ENCODE measurements around the gene UGGT1.
A peak's percentile ranks its signal among the peaks of the same experiment; 100 is the strongest.

UGGT1 gene

GRCh38 chr2:128090945-128091725, at the start of gene UGGT1:
TSS of gene UGGT1 (plus strand) at chr2:128091200. CDS start at chr2:128091358, 158 bp downstream.
- Histone ChIP-seq H3K9ac (peak within 1 kb of the TSS; percentile 83), H3K27ac (peak within 1 kb of the TSS; percentile 78), H3K4me3 (peak within 1 kb of the TSS; percentile 79), H3K36me3 (peaks cover 14% of the 10 kb centered on the region), H4K20me1 (peaks cover 34% of the 10 kb centered on the region), H3K27me3 (no peaks in the 10 kb centered on the region), H3K4me2 (peak within 1 kb of the TSS; percentile 90), H3K4me1 (peaks cover 33% of the 10 kb centered on the region), H3K9me3 (no peaks in the 10 kb centered on the region)
- TF ChIP-seq Cebpa-rat (IDR thresholded peaks at IDR 0.05): no peak

- Histone ChIP-seq H3K4me2 (no peak overlapping the region), H3K27ac (no peak overlapping the region), H3K36me3 (no peaks in the 10 kb centered on the region), H3K9me3 (peaks cover 73% of the 10 kb centered on the region), H3K4me1 (no peaks in the 10 kb centered on the region), H3K9ac (no peak overlapping the region), H3K27me3 (no peaks in the 10 kb centered on the region), H4K20me1 (no peaks in the 10 kb centered on the region), H3K4me3 (no peak overlapping the region)
- TF ChIP-seq Cebpa-rat (IDR thresholded peaks at IDR 0.05): no peak
Measured at GRCh38 chr2:128041561-128041960, 49.4 kb upstream of the UGGT1 start.

- Histone ChIP-seq H3K9ac (no peak overlapping the region), H3K4me3 (no peak overlapping the region), H4K20me1 (no peaks in the 10 kb centered on the region), H3K4me1 (no peaks in the 10 kb centered on the region), H3K9me3 (peaks cover 58% of the 10 kb centered on the region), H3K27ac (no peak overlapping the region), H3K27me3 (no peaks in the 10 kb centered on the region), H3K36me3 (no peaks in the 10 kb centered on the region), H3K4me2 (no peak overlapping the region)
- TF ChIP-seq Cebpa-rat (IDR thresholded peaks at IDR 0.05): no peak
Measured at GRCh38 chr2:128043041-128043440, 48.0 kb upstream of the UGGT1 start.

- Histone ChIP-seq H3K4me2 (no peak overlapping the region), H3K27me3 (no peaks in the 10 kb centered on the region), H3K9me3 (peaks cover 29% of the 10 kb centered on the region), H3K4me1 (no peaks in the 10 kb centered on the region), H4K20me1 (no peaks in the 10 kb centered on the region), H3K27ac (no peak overlapping the region), H3K36me3 (no peaks in the 10 kb centered on the region), H3K4me3 (no peak overlapping the region), H3K9ac (no peak overlapping the region)
- no peak for TF ChIP-seq Cebpa-rat (IDR thresholded peaks at IDR 0.05)
Measured at GRCh38 chr2:128053331-128053730, 37.7 kb upstream of the UGGT1 start.

GRCh38 chr2:128054104-128054885, 36.7 kb upstream of the UGGT1 start:
- H3K9ac ChIP-seq: no peak overlapping the region
- H3K36me3 ChIP-seq: no peaks in the 10 kb centered on the region
- no peak overlapping the region for H3K4me2 ChIP-seq
- TF ChIP-seq Cebpa-rat (IDR thresholded peaks at IDR 0.05): no peak
- H3K4me1 ChIP-seq: no peaks in the 10 kb centered on the region
- H3K4me3 ChIP-seq: no peak overlapping the region
- no peak overlapping the region for H3K27ac ChIP-seq
- H4K20me1 ChIP-seq: no peaks in the 10 kb centered on the region
- H3K9me3 ChIP-seq: peaks cover 21% of the 10 kb centered on the region
- H3K27me3 ChIP-seq: no peaks in the 10 kb centered on the region

GRCh38 chr2:128057334-128057733, 33.7 kb upstream of the UGGT1 start:
- no peak for TF ChIP-seq Cebpa-rat (IDR thresholded peaks at IDR 0.05)
- Histone ChIP-seq H3K27me3 (no peaks in the 10 kb centered on the region), H3K27ac (no peak overlapping the region), H3K9ac (no peak overlapping the region), H3K4me2 (no peak overlapping the region), H3K4me1 (no peaks in the 10 kb centered on the region), H3K4me3 (no peak overlapping the region), H3K9me3 (peaks cover 14% of the 10 kb centered on the region; the same call in 1 of the 2 replicates), H4K20me1 (no peaks in the 10 kb centered on the region), H3K36me3 (no peaks in the 10 kb centered on the region)

GRCh38 chr2:128058114-128058513, 32.9 kb upstream of the UGGT1 start:
- no peak overlapping the region for H3K4me2 ChIP-seq
- no peak for TF ChIP-seq Cebpa-rat (IDR thresholded peaks at IDR 0.05)
- no peak overlapping the region for H3K9ac ChIP-seq
- no peaks in the 10 kb centered on the region for H3K27me3 ChIP-seq
- H3K4me1 ChIP-seq: no peaks in the 10 kb centered on the region
- no peak overlapping the region for H3K4me3 ChIP-seq
- no peaks in the 10 kb centered on the region for H3K36me3 ChIP-seq
- peaks cover 13% of the 10 kb centered on the region; the same call in 1 of the 2 replicates for H3K9me3 ChIP-seq
- H4K20me1 ChIP-seq: no peaks in the 10 kb centered on the region
- H3K27ac ChIP-seq: no peak overlapping the region

GRCh38 chr2:128062571-128062970, 28.4 kb upstream of the UGGT1 start:
- Histone ChIP-seq H3K4me3 (no peak overlapping the region), H3K27ac (no peak overlapping the region), H4K20me1 (no peaks in the 10 kb centered on the region), H3K4me1 (0 out of 2 replicates have a peak, but pooled peaks cover 6% of the 10 kb centered on the region), H3K4me2 (no peak overlapping the region), H3K9ac (no peak overlapping the region), H3K27me3 (no peaks in the 10 kb centered on the region), H3K36me3 (no peaks in the 10 kb centered on the region), H3K9me3 (no peaks in the 10 kb centered on the region)
- no peak for TF ChIP-seq Cebpa-rat (IDR thresholded peaks at IDR 0.05)

GRCh38 chr2:128064353-128064752, 26.6 kb upstream of the UGGT1 start:
- H4K20me1 ChIP-seq: no peaks in the 10 kb centered on the region
- no peak overlapping the region for H3K4me2 ChIP-seq
- H3K36me3 ChIP-seq: no peaks in the 10 kb centered on the region
- 0 out of 2 replicates have a peak, but pooled peaks cover 6% of the 10 kb centered on the region for H3K4me1 ChIP-seq
- H3K9me3 ChIP-seq: no peaks in the 10 kb centered on the region
- no peak overlapping the region for H3K4me3 ChIP-seq
- no peak overlapping the region for H3K27ac ChIP-seq
- H3K9ac ChIP-seq: no peak overlapping the region
- no peaks in the 10 kb centered on the region for H3K27me3 ChIP-seq
- TF ChIP-seq Cebpa-rat (IDR thresholded peaks at IDR 0.05): no peak

GRCh38 chr2:128069769-128070168, 21.2 kb upstream of the UGGT1 start:
- Histone ChIP-seq H3K4me1 (0 out of 2 replicates have a peak, but pooled peaks cover 3% of the 10 kb centered on the region), H3K27ac (no peak overlapping the region)

More at GRCh38 chr2:128069769-128070168, 21.2 kb upstream of the UGGT1 start:
- Histone ChIP-seq H3K9ac (no peak overlapping the region), H3K4me2 (no peak overlapping the region), H4K20me1 (no peaks in the 10 kb centered on the region), H3K4me3 (no peak overlapping the region), H3K27me3 (no peaks in the 10 kb centered on the region), H3K36me3 (no peaks in the 10 kb centered on the region), H3K9me3 (no peaks in the 10 kb centered on the region)
- no peak for TF ChIP-seq Cebpa-rat (IDR thresholded peaks at IDR 0.05)

Data from BLaER1 (cell line).